ENCODE measurements around the gene FMO1.
"Not testable (repeated sequence)": the region's sequence is repeated elsewhere in the genome, so short reads cannot be mapped to it uniquely, and the experiment has no call there.

FMO1 gene

GRCh38 chr1:171217658-171218443 lies 30.4 kb upstream of the FMO1 start:
- Histone ChIP-seq H3K9ac (no peak overlapping the region), H3K4me1 (peaks cover 0 to 23% (median 4%) of the 10 kb centered on the region in 10 experiments; a peak in 8 of 20 replicates), H3K4me3 (no peak overlapping the region), H3K27ac (no peak overlapping the region), H3K36me3 (no peaks in the 10 kb centered on the region), H3K27me3 (no peaks in the 10 kb centered on the region), H4K20me1 (no peaks in the 10 kb centered on the region), H3K4me2 (no peak overlapping the region), H3K9me3 (replicated peaks in 1 of 11) (no peaks in the 10 kb centered on the region)
- no peak for TF ChIP-seq Cebpa-rat (IDR thresholded peaks at IDR 0.05)

- H3K9me3 ChIP-seq (replicated peaks in 1 of 11) = no peaks in the 10 kb centered on the region
- H4K20me1 ChIP-seq = no peaks in the 10 kb centered on the region
- peaks cover 0 to 18% (median 0%) of the 10 kb centered on the region in 10 experiments; a peak in 6 of 20 replicates for H3K4me1 ChIP-seq
- H3K4me2 ChIP-seq = peak overlapping the region in 1 of 11 experiments; percentile 1; a peak in 1 of 22 replicates
- no peak overlapping the region for H3K27ac ChIP-seq
- H3K27me3 ChIP-seq = no peaks in the 10 kb centered on the region
- no peak for TF ChIP-seq Cebpa-rat (IDR thresholded peaks at IDR 0.05)
- H3K9ac ChIP-seq = no peak overlapping the region
- no peaks in the 10 kb centered on the region for H3K36me3 ChIP-seq
- no peak overlapping the region for H3K4me3 ChIP-seq
Observed at GRCh38 chr1:171218661-171219060, 29.6 kb upstream of the FMO1 start.

- Histone ChIP-seq H3K36me3 (no peaks in the 10 kb centered on the region), H3K9me3 (replicated peaks in 1 of 11) (no peaks in the 10 kb centered on the region), H4K20me1 (no peaks in the 10 kb centered on the region), H3K4me3 (no peak overlapping the region), H3K9ac (no peak overlapping the region), H3K27me3 (no peaks in the 10 kb centered on the region), H3K27ac (no peak overlapping the region), H3K4me2 (0 out of 22 replicates have a peak overlapping the region, but pooled peaks of 1 of the 11 experiments have one; percentile 1), H3K4me1 (peaks cover 0 to 21% (median 0%) of the 10 kb centered on the region in 10 experiments; a peak in 5 of 20 replicates)
- no peak for TF ChIP-seq Cebpa-rat (IDR thresholded peaks at IDR 0.05)
Observed at GRCh38 chr1:171219346-171220080, 28.8 kb upstream of the FMO1 start.

DNA sequence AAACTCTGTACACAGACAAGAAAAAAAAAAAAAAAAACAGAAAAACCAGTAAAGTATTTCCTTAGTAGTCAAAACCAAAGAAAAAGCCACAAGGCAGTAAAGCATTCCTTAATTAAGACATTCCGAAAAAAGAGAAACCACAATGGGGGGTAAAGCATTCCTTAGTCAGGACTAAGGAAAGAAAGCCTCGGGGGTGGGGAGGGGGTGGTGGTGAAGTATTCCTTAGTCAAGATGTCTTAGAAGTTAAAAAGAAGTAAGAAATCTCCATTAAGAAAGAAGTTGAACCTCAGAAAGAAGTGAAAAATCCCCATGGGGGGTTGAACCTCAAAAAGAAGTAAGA lies 28.2 kb upstream of the FMO1 start:
- Histone ChIP-seq H4K20me1 (no peaks in the 10 kb centered on the region), H3K27me3 (no peaks in the 10 kb centered on the region), H3K9ac (no peak overlapping the region), H3K9me3 (replicated peaks in 1 of 11) (no peaks in the 10 kb centered on the region), H3K36me3 (no peaks in the 10 kb centered on the region), H3K27ac (no peak overlapping the region), H3K4me1 (peaks cover 0 to 24% (median 0%) of the 10 kb centered on the region in 10 experiments; a peak in 5 of 20 replicates), H3K4me2 (no peak overlapping the region), H3K4me3 (no peak overlapping the region)
- no peak for TF ChIP-seq Cebpa-rat (IDR thresholded peaks at IDR 0.05)

DNA sequence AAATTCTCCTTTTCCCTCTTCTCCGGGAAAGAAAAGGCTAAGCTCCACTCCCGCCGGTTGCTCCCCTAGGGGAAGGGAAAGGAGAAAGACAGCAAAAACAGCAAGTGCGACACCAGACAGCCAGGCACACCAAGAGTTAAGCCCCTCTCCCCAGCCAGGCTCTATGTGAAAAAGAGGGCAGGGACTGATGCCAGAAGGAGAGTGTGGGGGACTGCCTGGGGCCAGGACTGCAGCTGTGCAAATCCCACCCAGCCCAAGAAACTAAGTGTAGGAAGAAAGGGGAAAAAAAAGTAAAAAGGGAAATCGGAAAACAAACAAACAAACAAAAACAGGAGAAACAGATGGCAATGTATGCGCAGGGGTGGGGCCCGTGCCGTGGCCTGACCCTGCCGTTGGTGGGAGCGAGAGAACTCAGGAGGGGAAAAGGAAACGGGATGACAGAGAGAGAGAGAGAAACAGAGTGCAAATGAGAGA lies 27.7 kb upstream of the FMO1 start:
- Histone ChIP-seq H3K4me2 (no peak overlapping the region), H3K36me3 (no peaks in the 10 kb centered on the region), H3K4me3 (no peak overlapping the region), H3K27me3 (no peaks in the 10 kb centered on the region), H3K4me1 (peaks cover 0 to 24% (median 0%) of the 10 kb centered on the region in 10 experiments; a peak in 5 of 20 replicates), H3K9ac (no peak overlapping the region), H4K20me1 (no peaks in the 10 kb centered on the region), H3K27ac (no peak overlapping the region), H3K9me3 (replicated peaks in 1 of 11) (no peaks in the 10 kb centered on the region)
- no peak for TF ChIP-seq Cebpa-rat (IDR thresholded peaks at IDR 0.05)

- Histone ChIP-seq H4K20me1 (no peaks in the 10 kb centered on the region), H3K9me3 (replicated peaks in 1 of 11) (no peaks in the 10 kb centered on the region), H3K4me3 (no peak overlapping the region), H3K27me3 (no peaks in the 10 kb centered on the region), H3K4me1 (peaks cover 0 to 24% (median 0%) of the 10 kb centered on the region in 10 experiments; a peak in 5 of 20 replicates), H3K4me2 (no peak overlapping the region), H3K27ac (no peak overlapping the region), H3K9ac (no peak overlapping the region), H3K36me3 (no peaks in the 10 kb centered on the region)
- no peak for TF ChIP-seq Cebpa-rat (IDR thresholded peaks at IDR 0.05)
Observed at GRCh38 chr1:171221665-171222591, 26.4 kb upstream of the FMO1 start.

GRCh38 chr1:171222936-171223335 lies 25.4 kb upstream of the FMO1 start:
- no peak overlapping the region for H3K4me2 ChIP-seq
- peaks cover 0 to 24% (median 0%) of the 10 kb centered on the region in 10 experiments; a peak in 5 of 20 replicates for H3K4me1 ChIP-seq
- H3K9me3 ChIP-seq (replicated peaks in 1 of 11) = no peaks in the 10 kb centered on the region
- no peak overlapping the region for H3K27ac ChIP-seq
- no peaks in the 10 kb centered on the region for H3K36me3 ChIP-seq
- H3K4me3 ChIP-seq = no peak overlapping the region
- TF ChIP-seq Cebpa-rat (IDR thresholded peaks at IDR 0.05) = no peak
- H3K27me3 ChIP-seq = no peaks in the 10 kb centered on the region
- H3K9ac ChIP-seq = no peak overlapping the region
- H4K20me1 ChIP-seq = no peaks in the 10 kb centered on the region

DNA sequence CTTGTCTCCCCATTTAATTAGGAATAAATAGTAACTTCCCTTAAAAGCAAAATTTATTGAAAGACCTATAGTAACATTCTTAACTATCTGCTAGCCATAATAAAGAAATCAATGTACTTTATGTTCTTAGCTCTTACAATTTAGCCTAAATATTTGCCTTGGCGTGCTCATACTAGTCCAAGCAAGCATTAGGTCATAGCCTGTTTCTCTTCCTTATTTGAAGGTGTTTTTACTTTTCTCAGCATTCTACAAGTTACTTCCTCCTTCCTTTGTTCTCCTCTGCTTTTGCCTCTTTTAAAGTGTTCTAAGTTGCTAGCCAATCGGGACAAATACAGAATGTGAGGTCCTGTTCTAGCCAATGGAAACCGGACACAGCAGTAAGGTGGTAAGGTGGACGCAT lies 24.0 kb upstream of the FMO1 start:
- not testable (repeated sequence) for H3K36me3 ChIP-seq; H3K27me3 ChIP-seq; H3K9ac ChIP-seq; H3K4me3 ChIP-seq; H3K9me3 ChIP-seq (replicated peaks in 1 of 11); H4K20me1 ChIP-seq
- Histone ChIP-seq H3K27ac (peak overlapping the region in 1 of 11 experiments; percentile 20; a peak in 1 of 22 replicates), H3K4me2 (peak overlapping the region in 3 of 11 experiments; percentile 3 to 34 (median 8); a peak in 4 of 22 replicates), H3K4me1 (peaks cover 0 to 16% (median 0%) of the 10 kb centered on the region in 10 experiments; a peak in 5 of 20 replicates)
